GM12892 (cell line): ENCODE data around the gene GABRR2.

Source experiments
- POLR2A ChIP-seq: IDR thresholded peaks from 2 replicates; pipeline ENCODE4 v1.6.1; 2011; ENCODE audit warnings: low read depth, low read length, control low read depth
- POLR2AphosphoS5 ChIP-seq: IDR thresholded peaks from 2 replicates; pipeline ENCODE4 v1.6.1; 2011; ENCODE audit warnings: low read depth, low read length, control low read depth

DNA sequence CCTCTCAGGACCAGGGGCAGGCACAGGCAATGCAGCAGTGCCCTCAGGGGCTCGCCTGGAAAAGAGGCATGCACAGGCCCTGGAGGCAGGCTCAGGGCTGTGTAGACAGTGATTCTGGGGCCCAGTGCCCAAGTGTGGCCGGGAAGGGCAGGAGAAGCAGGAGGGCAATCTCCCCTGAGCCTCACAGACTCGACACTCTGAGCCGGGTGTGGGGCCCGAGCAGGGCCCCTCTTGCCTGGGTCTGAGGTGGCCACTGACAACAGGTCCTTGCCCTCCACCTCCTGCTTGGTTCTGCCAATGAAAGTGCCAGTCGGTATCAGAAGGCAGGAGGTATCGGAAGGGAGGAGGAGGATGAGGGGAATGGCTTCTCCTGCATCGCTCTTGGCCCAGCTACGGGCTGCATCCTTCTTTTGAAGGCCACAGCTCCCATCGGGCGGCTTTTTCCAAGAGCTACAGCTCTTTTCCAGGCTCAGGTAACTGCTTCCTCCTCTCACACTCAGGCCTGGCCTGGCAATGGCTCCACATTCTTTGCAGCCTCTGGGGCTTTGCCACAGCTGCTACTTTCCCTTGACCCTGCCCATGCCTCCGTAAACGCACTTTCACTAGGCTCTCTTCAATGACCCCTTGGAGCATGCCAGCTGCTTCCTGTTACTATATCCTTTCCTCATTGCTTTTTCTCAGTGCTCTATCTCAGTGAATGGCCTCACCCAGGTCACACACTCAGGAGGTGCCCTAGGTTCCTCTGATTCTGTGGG, 24.5 kb downstream of the GABRR2 start:
- no peak for TF ChIP-seq POLR2A
- TF ChIP-seq POLR2AphosphoS5: no peak
